Aorta (tissue), 5 donors: ENCODE measurements around the gene TUBG2. TPM values are rescaled to one million over a fixed set of nuclear protein-coding genes. Genes with fewer than 3 reads are reported as not detected.

Source experiments
- ATAC-seq: fragments of 200-7000 bp; cut with Tn5 transposase; one replicate; pipeline ENCODE4 v1.9.1; 2022; ENCODE audit warnings: moderate library complexity; ENCODE audit not compliant: low FRiP score
- DNase-seq, 2 donors: peaks; one replicate each; pipeline ENCODE4 v3.0.0-alpha.2; 2020
- H3K27ac ChIP-seq, 2 donors: one replicate each; pipeline ENCODE4 v1.5.1; 2013; ENCODE audit warnings: low read length in 2 of 2, mild to moderate bottlenecking in 2 of 2, moderate library complexity in 2 of 2, control low read depth in 1 of 2, inconsistent platforms in 1 of 2, low read depth in 1 of 2
- H3K27me3 ChIP-seq, 2 donors: one replicate each; pipeline ENCODE4 v1.6.1; 2013; ENCODE audit warnings: control low read depth in 1 of 2, low read length in 1 of 2, mild to moderate bottlenecking in 1 of 2, moderate library complexity in 1 of 2; ENCODE audit not compliant: insufficient read depth in 2 of 2, control insufficient read depth in 1 of 2
- H3K36me3 ChIP-seq, 2 donors: one replicate each; pipeline ENCODE4 v1.6.1; 2013; ENCODE audit warnings: control low read depth in 1 of 2, low read length in 1 of 2, mild to moderate bottlenecking in 1 of 2; ENCODE audit not compliant: insufficient read depth in 2 of 2, control insufficient read depth in 1 of 2
- H3K4me1 ChIP-seq, 2 donors: one replicate each; pipeline ENCODE4 v1.6.1; 2013; ENCODE audit warnings: low read length in 2 of 2, control low read depth in 1 of 2, mild to moderate bottlenecking in 1 of 2, moderate library complexity in 1 of 2; ENCODE audit not compliant: insufficient read depth in 2 of 2, control insufficient read depth in 1 of 2
- H3K4me3 ChIP-seq, 2 donors: one replicate each; pipeline ENCODE4 v1.5.1; 2013; ENCODE audit warnings: low read length in 2 of 2, control low read depth in 1 of 2, mild to moderate bottlenecking in 1 of 2
- H3K9me3 ChIP-seq: one replicate; pipeline ENCODE4 v1.6.1; 2013; ENCODE audit warnings: mild to moderate bottlenecking, low read length; ENCODE audit not compliant: control insufficient read depth
- WGBS, 2 donors: extraction: QIAGEN DNeasy Blood & Tissue Kit; methylation state at CpG; one replicate each; pipeline ENCODE4 v1.1.7; 2013; 5-methylcytosine and 5-hydroxymethylcytosine counted together
- intact Hi-C, 2 donors: fragments of 100-400 bp; cut with DNase I; formaldehyde crosslinking; loops; one replicate each; pipeline versions ENCODE4 v1.14.2 to v1.15.0; 2022
- polyA plus RNA-seq, 2 donors: library from polyadenylated mRNA; stranded (reverse); fragments of 200-250 nt; gene quantifications; one replicate each; pipeline ENCODE4 v1.2.3, GENCODE V29; 2013
- total RNA-seq, 2 donors: library from RNA; stranded (reverse); fragmentation: NEBNext Ultra II Directional; extraction: Animal tissue kit (Norgen Biotek cat#: 25700); gene quantifications; one replicate each; pipeline ENCODE4 v1.2.1, GENCODE V29; 2021
- donor health status: healthy with polysubstance abuse.
- donor health status: Bipolar disorder and iron deficiency.
- donor health status: DM: no; HTN: no; CAD: no.
- donor health status: DM: no; HTN: no; CAD: no.
- donor health status: DM: yes; HTN: yes; CAD: no.

The TUBG2 gene
- total and polyA plus RNA-seq, 4 donors, result 23.4 to 72.2 (median 33.2) TPM

DNA sequence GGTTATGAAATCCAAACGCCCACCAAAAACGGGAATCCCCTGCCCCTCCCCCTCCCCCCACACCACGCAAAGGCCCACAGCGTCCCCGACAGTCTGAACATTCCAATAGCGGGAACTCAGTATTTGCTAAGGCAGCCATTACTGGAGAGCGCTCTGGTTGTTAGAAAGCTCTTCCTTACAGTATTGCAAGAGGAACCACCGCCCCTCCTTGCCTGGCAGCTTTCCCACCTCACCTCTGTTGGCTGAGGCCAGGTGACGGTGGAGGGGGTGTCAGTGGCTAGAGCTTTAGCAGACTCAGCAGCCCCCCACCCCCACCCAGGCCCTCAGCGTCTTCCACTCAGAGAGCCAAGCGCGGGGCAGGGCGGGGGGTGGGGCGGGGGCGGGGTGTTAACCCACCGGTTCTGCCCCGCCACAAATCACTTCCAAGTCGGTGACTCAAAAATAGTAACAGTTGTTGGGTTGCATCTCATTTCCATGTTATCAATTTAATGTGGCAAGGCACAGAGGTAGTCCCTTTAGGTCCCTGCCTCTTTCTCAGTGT, 19.9 kb downstream of the TUBG2 start:
- intact Hi-C loops, result loop anchor here in 1 of 2 donors (2.0 kb wide), 2 partner anchors 70 to 102 kb away; partner anchors contain the start of genes PSMC3IP, RETREG3 and TUBG1

DNA sequence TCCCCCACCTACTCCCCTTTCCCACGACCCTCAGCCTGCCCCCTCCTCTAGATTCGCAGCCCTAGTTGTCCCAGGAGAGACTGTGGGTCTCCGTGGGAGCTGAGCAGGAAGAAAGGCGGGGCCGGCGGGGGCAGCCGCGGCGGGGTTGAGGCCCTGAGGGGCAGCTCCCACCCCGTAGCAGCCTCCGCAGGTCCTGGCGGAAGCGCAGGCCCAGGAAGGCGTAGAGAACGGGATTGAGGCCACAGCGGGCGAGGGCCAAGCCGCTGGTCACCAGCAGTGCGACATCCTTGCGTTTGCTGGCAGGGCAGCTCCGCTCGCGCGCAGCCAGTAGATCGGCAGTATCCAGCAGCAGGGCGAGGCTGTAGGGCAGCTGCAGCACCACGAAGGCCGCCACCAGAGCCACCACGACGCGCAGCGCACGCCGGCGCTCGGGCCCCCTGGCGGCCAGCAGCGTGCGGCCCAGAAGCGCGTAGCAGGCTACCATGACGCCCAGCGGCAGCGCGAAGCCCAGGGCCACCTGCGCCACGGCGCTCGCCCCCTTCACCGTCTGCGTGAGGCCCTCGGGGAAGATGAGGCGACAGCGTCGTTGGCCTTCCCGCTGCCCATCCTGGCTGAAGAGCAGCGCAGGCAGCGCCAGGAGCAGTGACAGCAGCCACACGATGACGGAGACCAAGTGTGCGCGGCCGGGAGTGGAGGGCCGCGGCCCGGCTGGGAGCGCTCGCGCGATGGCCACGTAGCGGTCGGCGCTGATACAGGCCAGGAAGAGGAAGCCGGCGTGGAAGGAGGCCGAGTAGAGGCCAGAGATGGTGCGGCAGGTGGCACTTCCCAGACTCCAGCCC, 20.6 kb downstream of the TUBG2 start:
- WGBS, 2 donors, result 3 to 5% methylated on average over 69 to 78 of the region's 78 CpGs
- H3K27me3 ChIP-seq, result no peaks in the 10 kb centered on the region
- DNase-seq (peak; percentile 87 to 92), ATAC-seq (peak; percentile 61)
- no peaks in the 10 kb centered on the region for H3K9me3 ChIP-seq
- peak overlapping the region; percentile 47 to 85 for H3K27ac ChIP-seq
- no peaks in the 10 kb centered on the region for H3K4me1 ChIP-seq
- no peaks in the 10 kb centered on the region for H3K36me3 ChIP-seq
- H3K4me3 ChIP-seq, result no peak overlapping the region
- intact Hi-C loops, result loop anchor here (2.0 to 5.0 kb wide), 4 partner anchors 71 to 103 kb away; partner anchors contain the start of genes RETREG3 (in 2 of the 2), TUBG1 (in 2 of the 2) and PSMC3IP (in 1 of the 2)

More for the DNA sequence above, 19.9 kb downstream of the TUBG2 start:
- no peaks in the 10 kb centered on the region for H3K4me1 ChIP-seq
- no peaks in the 10 kb centered on the region for H3K27me3 ChIP-seq
- WGBS, 2 donors, result 4 to 5% methylated on average over 18 of the region's 18 CpGs
- no peaks in the 10 kb centered on the region for H3K36me3 ChIP-seq
- ATAC-seq (no peak), DNase-seq (no peak)
- H3K9me3 ChIP-seq, result no peaks in the 10 kb centered on the region
- no peak overlapping the region for H3K4me3 ChIP-seq
- H3K27ac ChIP-seq, result peak overlapping the region; percentile 47 to 85

DNA sequence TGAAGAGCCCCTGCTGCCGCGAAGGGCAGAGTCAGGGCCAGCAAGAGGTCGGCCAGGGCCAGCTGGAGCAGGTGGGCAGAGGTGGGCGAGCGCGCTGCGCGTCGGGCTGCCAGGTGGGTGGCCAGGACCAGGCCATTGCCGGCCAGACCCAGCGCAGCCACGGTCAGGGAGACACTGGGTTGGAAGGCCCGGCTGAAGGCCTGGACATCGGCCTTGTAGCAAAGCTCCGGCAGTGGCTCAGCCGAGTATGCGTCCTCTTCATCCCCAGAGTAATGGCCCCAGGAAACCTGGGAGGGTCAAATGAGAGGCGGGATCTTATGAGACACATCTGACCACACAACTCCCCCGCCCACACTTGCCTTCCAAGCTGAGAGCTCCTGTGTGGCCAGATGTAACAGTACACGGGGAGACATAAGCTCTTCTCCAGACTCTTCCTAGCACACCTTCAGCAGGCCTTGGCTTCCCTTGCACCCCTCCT, 21.3 kb downstream of the TUBG2 start:
- H3K9me3 ChIP-seq, result no peaks in the 10 kb centered on the region
- no peaks in the 10 kb centered on the region for H3K36me3 ChIP-seq
- 47 to 48% methylated on average over 20 of the region's 20 CpGs for WGBS, 2 donors
- no peak for DNase-seq
- intact Hi-C loops, result loop anchor here in 1 of 2 donors (5.0 kb wide), 2 partner anchors 73 to 98 kb away; partner anchors contain the start of genes RETREG3 and TUBG1
- no peak for ATAC-seq
- no peaks in the 10 kb centered on the region for H3K27me3 ChIP-seq
- H3K4me3 ChIP-seq, result no peak overlapping the region
- peak overlapping the region in 1 of 2 donors; percentile 85 for H3K27ac ChIP-seq
- no peaks in the 10 kb centered on the region for H3K4me1 ChIP-seq

DNA sequence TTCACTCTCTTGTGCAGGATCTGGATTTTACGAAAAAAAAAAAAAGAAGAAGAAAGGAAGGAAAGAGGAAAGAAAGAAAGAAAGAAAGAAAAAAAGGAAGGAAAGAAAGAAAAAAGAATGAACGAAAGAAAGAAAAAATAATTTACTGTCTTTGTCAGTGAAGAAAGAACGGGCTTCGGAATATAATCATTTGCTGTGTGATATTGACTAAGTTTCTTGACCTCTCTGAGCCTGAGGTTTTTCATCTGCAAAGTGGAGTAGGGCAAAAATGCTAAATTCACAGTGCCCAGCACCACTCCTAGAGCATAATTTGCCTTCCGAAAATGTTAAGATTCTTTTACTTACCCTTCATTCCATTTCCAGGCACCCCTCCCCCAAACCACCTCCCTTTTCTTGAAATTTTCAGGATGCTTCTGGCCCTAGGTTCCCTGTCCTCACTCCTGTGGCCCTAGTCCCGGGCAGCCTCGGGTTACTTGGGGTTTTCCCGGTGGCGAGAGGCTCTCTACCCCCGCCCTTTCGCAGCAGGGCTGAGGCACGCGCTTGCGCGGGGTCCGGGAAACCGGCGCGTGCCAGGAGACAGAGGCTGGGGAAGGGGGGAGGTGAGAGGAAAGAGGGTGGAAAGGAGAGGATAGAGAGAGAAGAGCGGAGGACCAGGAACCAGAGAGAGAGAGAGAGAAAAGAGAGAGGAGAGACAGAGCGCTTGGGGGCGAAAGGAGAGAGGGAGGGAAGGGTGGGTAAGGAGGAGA, 23.1 kb downstream of the TUBG2 start, which contains the start of gene CNTNAP1:
TSS of gene CNTNAP1 (plus strand) at position 556 of the 746 bp plus-strand sequence. CDS start 299 bp downstream, outside the sequence.
- ATAC-seq (peak; percentile 31), DNase-seq (peak; percentile 82 to 90)
- intact Hi-C loops, result loop anchor here in 1 of 2 donors (5.0 kb wide), 2 partner anchors 75 to 100 kb away; partner anchors contain the start of genes RETREG3 and TUBG1
- Histone ChIP-seq H3K4me3 (peak within 1 kb of the TSS in 1 of 2 donors; percentile 29), H3K27me3 (no peaks in the 10 kb centered on the region), H3K27ac (peak within 1 kb of the TSS in 1 of 2 donors; percentile 3), H3K9me3 (no peaks in the 10 kb centered on the region), H3K36me3 (no peaks in the 10 kb centered on the region), H3K4me1 (no peaks in the 10 kb centered on the region)
- WGBS, 2 donors, result 12 to 15% methylated on average over 20 to 22 of the region's 22 CpGs

DNA sequence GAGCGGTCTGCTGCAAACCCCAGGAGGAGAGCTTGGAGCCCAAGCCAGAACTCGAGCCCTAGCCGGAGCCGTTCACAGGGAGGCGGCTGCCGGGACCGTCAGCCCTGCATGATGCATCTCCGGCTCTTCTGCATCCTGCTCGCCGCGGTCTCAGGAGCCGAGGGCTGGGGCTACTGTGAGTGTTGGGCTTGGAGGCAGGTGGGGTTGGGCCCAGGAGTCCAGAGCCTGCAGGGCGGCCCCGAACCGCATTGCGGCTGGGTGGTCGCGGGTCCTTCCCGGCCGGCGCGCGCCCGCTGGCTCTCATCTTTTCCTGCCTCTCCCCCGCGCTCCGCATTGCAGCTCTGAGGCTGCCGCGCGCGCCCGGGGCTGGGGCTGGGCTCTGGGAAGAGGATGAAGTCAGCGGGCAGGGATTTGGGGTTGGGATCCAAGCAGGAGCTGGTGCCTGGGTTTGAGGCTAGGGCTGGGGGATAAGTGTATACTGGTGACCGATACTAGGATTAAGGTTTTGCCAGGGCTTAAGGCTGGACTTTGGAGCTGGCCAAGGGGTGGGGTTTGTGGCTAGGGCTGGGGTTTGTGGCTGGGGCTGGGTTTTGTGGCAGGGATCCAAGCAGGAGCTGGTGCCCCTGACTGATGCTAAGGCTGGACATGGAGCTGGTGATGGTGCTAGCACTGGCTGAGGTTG, 23.8 kb downstream of the TUBG2 start:
- DNase-seq, result peak; percentile 72 to 84
- H3K27ac ChIP-seq, result peak overlapping the region in 1 of 2 donors; percentile 3
- H3K4me1 ChIP-seq, result no peaks in the 10 kb centered on the region
- peak overlapping the region in 1 of 2 donors; percentile 29 for H3K4me3 ChIP-seq
- H3K9me3 ChIP-seq, result no peaks in the 10 kb centered on the region
- 0 to 1% methylated on average over 17 to 34 of the region's 34 CpGs for WGBS, 2 donors
- no peaks in the 10 kb centered on the region for H3K27me3 ChIP-seq
- intact Hi-C loops, result loop anchor here in 1 of 2 donors (5.0 kb wide), 2 partner anchors 76 to 101 kb away; partner anchors contain the start of genes RETREG3 and TUBG1
- ATAC-seq, result no peak
- no peaks in the 10 kb centered on the region for H3K36me3 ChIP-seq

DNA sequence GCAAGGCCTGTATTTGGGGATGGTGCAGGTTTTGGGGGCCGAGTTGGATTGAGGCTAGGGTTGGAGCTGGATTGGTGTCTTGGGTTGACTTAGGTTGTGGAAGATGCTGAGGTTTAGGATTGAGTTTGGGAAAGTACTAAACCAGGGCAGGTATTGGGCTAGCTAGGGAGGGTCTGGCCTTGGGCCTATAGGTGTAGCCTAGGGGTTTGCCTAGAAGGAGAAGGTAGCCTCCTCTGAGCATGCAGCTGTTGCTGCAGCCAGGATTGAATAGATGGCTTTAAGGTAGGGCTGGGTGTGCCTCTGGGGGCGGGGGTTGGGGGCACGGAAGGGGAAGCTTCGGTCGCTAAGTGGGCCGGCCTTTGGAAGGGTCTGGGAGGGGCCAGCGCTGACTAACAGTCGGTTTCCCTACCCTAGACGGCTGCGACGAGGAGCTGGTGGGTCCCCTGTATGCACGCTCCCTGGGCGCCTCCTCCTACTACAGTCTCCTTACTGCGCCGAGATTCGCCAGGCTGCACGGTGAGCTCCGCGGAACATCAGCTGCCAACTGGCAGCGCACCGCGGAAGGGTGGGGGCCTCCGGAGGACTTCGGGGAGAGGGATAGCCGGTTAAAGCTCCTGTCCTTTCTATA, 24.4 kb downstream of the TUBG2 start:
- no peaks in the 10 kb centered on the region for H3K36me3 ChIP-seq
- WGBS, 2 donors, result 52 to 61% methylated on average over 25 of the region's 25 CpGs
- no peak for ATAC-seq
- intact Hi-C loops, result loop anchor here in 1 of 2 donors (5.0 kb wide), 2 partner anchors 76 to 101 kb away; partner anchors contain the start of genes RETREG3 and TUBG1
- no peaks in the 10 kb centered on the region for H3K27me3 ChIP-seq
- H3K4me1 ChIP-seq, result no peaks in the 10 kb centered on the region
- H3K9me3 ChIP-seq, result no peaks in the 10 kb centered on the region
- no peak overlapping the region for H3K4me3 ChIP-seq
- DNase-seq, result peak in 1 of 2 donors; percentile 82
- H3K27ac ChIP-seq, result no peak overlapping the region

DNA sequence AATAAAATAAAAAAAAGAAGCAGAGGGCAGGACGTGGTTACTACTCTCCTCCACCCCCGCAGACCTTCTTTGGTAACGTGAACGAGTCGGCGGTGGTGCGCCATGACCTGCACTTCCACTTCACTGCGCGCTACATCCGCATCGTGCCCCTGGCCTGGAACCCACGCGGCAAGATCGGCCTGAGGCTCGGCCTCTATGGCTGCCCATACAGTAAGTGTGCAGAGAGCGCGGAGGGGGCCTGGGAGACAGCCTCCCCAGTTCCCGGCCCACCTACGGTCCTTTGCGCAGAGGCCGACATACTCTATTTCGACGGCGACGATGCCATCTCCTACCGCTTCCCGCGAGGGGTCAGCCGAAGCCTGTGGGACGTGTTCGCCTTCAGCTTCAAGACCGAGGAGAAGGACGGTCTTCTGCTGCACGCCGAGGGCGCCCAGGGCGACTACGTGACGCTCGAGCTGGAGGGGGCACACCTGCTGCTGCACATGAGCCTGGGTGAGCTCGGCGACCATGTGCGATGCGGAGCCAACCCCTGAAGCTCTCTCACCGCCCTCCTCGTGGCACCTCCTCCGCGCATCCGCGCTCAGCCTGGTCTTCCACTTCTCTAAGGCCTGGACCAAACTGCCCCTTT, 26.0 kb downstream of the TUBG2 start:
- intact Hi-C loops, result loop anchor here in 1 of 2 donors (5.0 kb wide), 2 partner anchors 78 to 103 kb away; partner anchors contain the start of genes RETREG3 and TUBG1
- no peak overlapping the region for H3K27ac ChIP-seq

More for the DNA sequence above, 26.0 kb downstream of the TUBG2 start:
- Histone ChIP-seq H3K36me3 (no peaks in the 10 kb centered on the region), H3K27me3 (no peaks in the 10 kb centered on the region), H3K4me3 (no peak overlapping the region), H3K4me1 (no peaks in the 10 kb centered on the region), H3K9me3 (no peaks in the 10 kb centered on the region)
- no peak for DNase-seq
- no peak for ATAC-seq
- 87 to 88% methylated on average over 50 of the region's 50 CpGs for WGBS, 2 donors
